ENCODE results near the gene ACOX3.

ACOX3 gene

GRCh38 chr4:8319731-8320385 is 120.7 kb downstream of the ACOX3 start:
- DNase-seq (ENCODE audit: low read depth) = no peak

- no peak for DNase-seq (ENCODE audit: low read depth)
Measured at GRCh38 chr4:8319061-8319460, 121.5 kb downstream of the ACOX3 start.

GRCh38 chr4:8318509-8318908 is 122.0 kb downstream of the ACOX3 start:
- DNase-seq (ENCODE audit: low read depth) = no peak

DNA sequence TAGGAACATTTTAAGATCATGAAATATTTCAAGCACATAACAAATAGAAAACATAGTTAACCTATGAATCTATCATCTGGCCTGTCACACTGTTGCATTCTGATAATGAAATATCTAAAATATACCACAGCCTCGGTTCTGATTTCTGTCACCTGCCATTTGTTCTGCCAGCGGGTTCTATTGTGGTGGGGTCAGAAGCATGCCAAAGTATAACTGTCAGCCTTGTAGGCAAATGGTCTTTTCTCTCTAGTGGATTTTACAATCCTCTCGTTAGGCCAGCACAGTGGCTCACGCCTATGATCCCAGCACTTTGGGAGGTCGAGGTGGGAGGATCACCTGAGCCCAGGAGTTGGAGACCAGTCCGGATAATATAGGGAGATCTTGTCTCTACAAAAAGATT is 123.0 kb downstream of the ACOX3 start:
- DNase-seq (ENCODE audit: low read depth) = no peak

DNA sequence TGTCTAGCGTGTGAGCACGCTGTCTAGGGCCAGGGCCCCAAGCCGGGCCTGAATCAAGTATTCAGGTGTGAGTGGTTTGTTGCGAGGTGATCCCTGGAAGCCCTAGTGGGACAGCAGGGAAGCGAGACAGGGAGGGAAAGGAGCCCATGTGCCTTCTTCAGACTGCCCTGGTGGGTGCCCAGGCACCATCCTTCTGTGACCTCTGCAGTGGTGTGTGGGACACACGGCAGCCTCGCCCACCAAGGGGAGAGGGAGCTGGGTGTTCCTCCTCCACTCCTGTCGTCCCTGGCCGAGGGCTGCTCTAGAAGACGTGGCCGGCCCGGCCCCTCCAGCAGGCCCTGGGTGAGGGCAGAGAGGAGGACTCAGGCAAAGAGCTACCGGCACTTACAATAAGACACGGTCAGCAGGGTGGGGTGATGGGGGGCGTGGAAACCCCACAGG is 123.6 kb downstream of the ACOX3 start:
- no peak for DNase-seq (ENCODE audit: low read depth)
